ENCODE data around the gene MT1M.

DNA sequence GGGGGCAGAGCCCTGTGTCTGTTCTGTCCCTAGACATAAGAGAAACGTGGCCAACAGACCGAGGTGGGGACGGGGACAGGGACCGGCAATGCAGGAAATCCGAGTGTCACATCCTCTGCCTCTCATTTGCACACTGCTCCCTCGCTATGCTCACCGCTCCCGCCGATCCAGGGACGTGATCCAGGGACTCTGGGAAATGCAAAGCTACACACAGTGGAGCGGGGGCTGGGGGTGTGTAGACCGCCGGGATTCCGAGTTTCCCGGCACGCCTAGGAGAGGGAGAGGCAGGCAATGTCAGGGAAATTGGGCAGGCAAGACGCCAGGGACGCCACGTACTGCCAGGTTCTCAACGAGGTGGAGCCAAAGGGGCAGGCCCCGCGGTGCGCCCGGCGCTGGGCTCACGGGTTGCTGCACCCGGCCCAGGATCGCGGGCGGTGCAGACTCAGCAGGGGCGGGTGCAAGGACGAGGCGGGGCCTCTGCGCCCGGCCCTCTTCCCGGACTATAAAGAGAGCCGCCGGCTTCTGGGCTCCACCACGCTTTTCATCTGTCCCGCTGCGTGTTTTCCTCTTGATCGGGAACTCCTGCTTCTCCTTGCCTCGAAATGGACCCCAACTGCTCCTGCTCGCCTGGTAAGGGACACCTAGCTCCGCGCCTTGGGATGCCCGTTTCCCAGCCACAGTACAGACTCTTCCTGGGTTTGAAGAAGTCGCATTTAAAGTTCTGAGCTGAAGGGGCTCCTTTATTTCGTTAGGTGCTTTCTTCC, 49.7 kb downstream of the MT1M start, which contains the start of gene MT1X:
- TF ChIP-seq CTCF (IDR thresholded peaks at IDR 0.05 in 2 of 3, conservative IDR thresholded peaks at IDR 0.05 in 1 of 3; ENCODE audit: borderline replicate concordance in 1 of 3, insufficient read depth in 1 of 3, low read depth in 2 of 3, low read length in 2 of 3): no peak
- TF ChIP-seq RAD21 (IDR thresholded peaks at IDR 0.05; ENCODE audit: low read depth): no peak
- TF ChIP-seq POLR2A (IDR thresholded peaks at IDR 0.05; ENCODE audit: borderline replicate concordance, extremely low read depth, insufficient read depth, insufficient read length): peak; percentile 95
- TF ChIP-seq POLR2AphosphoS5 (IDR thresholded peaks at IDR 0.05; ENCODE audit: low read depth, low read length): peak; percentile 92
- TF ChIP-seq SIN3A (IDR thresholded peaks at IDR 0.05; ENCODE audit: low read depth): peak; percentile 50; the same call in 1 of the 2 replicates
- no peak for TF ChIP-seq EZH2 (IDR thresholded peaks at IDR 0.05)
- peak; percentile 51 for TF ChIP-seq SP1 (IDR thresholded peaks at IDR 0.05; ENCODE audit: low read depth)
- TF ChIP-seq EZH2phosphoT487 (IDR thresholded peaks at IDR 0.05; ENCODE audit: borderline replicate concordance): no peak
- TF ChIP-seq FOSL1 (IDR thresholded peaks at IDR 0.05; ENCODE audit: low read depth): no peak
- peak; percentile 96 for TF ChIP-seq TCF7L2 (IDR thresholded peaks at IDR 0.05; ENCODE audit: borderline replicate concordance, extremely low read depth, insufficient read depth, insufficient read length)
- TF ChIP-seq YY1 (IDR thresholded peaks at IDR 0.05; ENCODE audit: extremely low read depth, insufficient replicate concordance, low read depth, low read length): no peak
- TF ChIP-seq, protein P1, sequence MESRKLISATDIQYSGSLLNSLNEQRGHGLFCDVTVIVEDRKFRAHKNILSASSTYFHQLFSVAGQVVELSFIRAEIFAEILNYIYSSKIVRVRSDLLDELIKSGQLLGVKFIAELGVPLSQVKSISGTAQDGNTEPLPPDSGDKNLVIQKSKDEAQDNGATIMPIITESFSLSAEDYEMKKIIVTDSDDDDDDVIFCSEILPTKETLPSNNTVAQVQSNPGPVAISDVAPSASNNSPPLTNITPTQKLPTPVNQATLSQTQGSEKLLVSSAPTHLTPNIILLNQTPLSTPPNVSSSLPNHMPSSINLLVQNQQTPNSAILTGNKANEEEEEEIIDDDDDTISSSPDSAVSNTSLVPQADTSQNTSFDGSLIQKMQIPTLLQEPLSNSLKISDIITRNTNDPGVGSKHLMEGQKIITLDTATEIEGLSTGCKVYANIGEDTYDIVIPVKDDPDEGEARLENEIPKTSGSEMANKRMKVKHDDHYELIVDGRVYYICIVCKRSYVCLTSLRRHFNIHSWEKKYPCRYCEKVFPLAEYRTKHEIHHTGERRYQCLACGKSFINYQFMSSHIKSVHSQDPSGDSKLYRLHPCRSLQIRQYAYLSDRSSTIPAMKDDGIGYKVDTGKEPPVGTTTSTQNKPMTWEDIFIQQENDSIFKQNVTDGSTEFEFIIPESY (IDR thresholded peaks at IDR 0.05; ENCODE audit: extremely low read depth, insufficient replicate concordance, low read length): no peak
- no peak for TF ChIP-seq EGR1 (IDR thresholded peaks at IDR 0.05; ENCODE audit: low read depth)
- no peak for TF ChIP-seq ZNF274 (IDR thresholded peaks at IDR 0.05; ENCODE audit: low read depth, low read length)
